NCI-H82 treated with DMSO at 0.1 percent for 48 hours (cell line): Measurements from ENCODE around the gene TMEM132C.
A peak's percentile ranks its signal among the peaks of the same experiment; 100 is the strongest.

Experiments used
- DNase-seq: peaks from one replicate; lab custom pipeline; 2025; ENCODE audit not compliant: unreplicated experiment; lab: John Stamatoyannopoulos, UW

Gene TMEM132C

GRCh38 chr12:128606538-128606937, 339.6 kb downstream of the TMEM132C start:
- DNase-seq: no peak

GRCh38 chr12:128606970-128607369, 340.0 kb downstream of the TMEM132C start:
- DNase-seq: no peak

DNA sequence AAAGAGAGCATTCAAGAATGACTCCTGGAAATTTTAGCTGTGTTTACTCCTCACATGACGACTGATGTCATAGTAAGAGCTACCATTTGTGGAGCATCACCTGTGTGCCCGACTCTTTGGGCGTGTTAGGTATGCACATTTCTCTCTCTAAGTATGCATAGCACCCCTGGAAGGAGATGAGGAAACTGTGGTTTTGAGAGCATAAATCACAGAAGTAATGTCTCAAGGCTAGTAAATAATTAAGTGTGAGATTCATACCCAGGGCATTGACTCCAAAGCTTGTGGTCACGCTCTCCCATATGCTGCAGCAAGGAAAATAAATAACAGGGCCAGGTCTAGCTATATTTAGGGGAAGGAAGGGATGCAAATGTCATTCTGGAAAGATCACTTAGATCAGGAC, 340.7 kb downstream of the TMEM132C start:
- DNase-seq: no peak

DNA sequence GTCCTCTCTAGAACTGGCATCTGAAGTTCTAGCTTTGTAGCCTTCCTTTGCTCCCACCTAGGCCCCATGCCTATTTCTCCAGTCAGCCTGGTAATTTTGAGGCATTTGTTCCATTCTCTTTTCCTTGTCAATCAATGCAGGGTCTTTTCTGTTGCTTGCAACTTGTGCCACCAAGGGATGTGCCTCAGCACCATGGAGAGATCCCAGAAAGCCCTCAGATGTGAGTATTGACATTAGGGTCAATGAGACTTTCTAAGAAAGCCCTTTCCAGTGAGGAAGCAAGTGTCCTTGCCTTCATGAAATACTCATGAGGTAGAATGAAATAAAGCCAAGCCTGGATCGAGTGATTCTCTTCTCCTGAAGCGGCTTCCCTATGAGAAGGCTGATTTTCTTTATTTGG, 342.9 kb downstream of the TMEM132C start:
- DNase-seq: no peak

DNA sequence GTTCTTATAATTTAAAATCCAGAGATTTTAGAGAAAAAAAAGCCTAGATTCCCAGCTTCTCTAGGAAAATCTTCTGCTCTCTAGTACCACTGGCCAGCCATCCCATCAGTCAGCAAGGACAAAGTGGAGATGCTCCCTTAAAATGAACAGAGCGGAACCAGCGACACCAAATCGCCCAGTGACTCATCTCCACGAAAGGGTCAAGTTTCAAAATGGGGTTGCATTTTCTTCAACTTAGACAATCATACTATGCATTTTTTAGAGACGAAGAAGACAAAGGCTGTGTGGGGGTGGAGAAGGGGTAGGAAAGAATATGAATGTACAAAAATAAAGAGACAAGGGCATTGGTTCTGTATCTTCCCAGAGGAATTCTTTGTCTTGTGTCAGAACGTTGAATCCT, 344.8 kb downstream of the TMEM132C start:
- no peak for DNase-seq

DNA sequence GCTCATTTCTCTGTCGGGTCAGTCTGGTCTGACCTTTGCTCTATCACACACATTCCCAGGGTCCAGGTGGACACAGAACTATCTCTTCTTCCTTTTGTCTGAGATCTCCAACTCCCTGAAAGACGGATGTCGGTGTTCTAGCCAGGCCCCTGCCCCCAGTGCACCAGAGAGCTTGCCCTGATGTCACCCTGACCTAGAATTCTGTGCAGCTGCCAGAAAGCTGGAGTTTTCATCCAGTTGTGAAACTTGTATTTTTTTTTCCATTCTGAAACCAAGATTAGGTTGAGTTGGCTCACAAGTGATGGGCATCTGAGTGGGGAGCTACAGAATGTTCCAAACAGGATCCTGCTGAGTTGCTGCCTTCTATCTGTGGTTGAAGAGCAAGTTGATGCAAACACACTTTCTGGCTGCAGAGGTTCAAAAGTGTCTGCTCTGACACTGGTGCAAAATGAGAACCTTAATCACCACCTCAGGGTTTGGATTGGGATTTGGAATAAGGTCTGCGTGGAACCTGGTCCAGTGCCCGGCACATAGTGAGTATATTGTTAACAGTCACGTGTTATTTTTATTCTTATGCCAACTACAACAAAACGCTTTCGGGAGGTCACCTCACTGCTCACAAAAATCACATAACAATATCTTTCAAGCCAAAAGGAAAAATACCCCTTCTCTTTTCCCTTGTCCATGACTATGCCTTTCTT, 345.3 kb downstream of the TMEM132C start:
- no peak for DNase-seq

- DNase-seq: peak; percentile 21
Measured at GRCh38 chr12:128613837-128614590, 347.0 kb downstream of the TMEM132C start.

DNA sequence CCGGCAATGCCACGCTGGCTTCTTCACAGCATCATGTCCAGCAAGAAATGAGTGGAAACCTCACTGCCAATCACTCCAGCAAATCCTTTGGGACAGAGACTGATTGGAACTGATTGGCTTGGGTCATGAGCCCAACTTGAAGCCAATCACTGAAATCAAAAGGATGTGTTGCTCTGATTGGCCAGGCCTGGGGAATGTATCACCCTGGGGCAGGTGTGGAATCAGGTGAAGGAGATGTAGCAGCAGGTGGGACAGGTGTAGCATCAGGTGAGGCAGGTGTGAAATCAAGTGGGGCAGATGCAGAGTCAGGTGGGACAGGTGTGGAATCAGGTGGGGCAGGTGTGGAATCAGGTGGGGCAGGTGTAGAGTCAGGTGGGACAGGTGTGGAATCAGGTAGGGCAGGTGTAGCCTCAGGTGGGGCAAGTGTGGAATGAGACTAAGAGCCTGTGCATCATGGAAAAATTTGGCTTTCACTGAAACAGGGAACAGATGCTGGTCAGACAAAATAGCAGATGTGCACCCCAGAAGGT, 350.4 kb downstream of the TMEM132C start:
- DNase-seq: no peak

GRCh38 chr12:128619263-128619662, 352.3 kb downstream of the TMEM132C start:
- no peak for DNase-seq

DNA sequence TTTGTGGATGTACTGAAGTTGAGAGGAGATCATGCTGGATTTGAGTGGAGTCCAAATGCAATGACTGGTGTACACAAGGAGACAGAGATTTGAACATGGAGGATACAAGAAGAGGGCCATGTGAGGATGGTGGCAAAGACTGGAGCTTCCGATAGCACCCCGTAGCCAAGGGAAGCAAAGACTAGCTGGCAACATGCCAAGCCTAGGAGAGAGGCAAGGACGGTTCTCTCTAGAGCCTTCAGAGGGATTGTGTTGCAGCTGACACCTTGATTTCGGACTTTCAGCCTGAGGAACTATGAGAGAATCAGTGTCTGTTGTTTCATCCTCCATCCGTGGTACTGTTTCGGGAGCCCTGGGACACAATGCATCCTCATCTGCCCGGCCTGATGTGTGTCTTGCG, 354.3 kb downstream of the TMEM132C start:
- no peak for DNase-seq

GRCh38 chr12:128623748-128624147, 356.8 kb downstream of the TMEM132C start:
- no peak for DNase-seq

DNA sequence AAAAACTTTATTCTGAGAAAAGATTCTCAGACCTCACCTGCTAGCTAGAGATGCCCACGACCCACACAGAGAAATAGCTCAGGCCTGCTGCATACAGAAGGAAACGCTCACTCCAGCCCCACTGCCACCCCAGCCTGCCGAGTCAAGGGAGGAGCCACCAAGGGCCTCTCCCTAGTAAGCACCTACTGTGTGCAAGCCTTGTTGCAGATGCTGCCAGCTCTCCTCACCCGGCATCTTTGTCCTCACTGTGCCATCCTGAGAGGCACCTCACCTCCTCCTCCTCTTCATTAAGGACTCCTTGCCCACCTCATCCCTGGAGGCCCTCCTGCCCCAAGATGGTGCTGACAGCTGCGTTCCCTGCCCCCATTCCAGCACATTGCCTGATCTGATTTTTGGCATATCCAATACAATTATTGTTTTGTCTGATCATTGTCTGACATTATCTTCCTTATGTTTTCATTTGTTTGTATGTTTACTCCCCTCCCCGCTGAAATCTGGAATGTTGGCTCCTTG, 359.9 kb downstream of the TMEM132C start:
- DNase-seq: no peak

GRCh38 chr12:128627659-128628058, 360.7 kb downstream of the TMEM132C start:
- DNase-seq: no peak

GRCh38 chr12:128629979-128630378, 363.0 kb downstream of the TMEM132C start:
- no peak for DNase-seq

DNA sequence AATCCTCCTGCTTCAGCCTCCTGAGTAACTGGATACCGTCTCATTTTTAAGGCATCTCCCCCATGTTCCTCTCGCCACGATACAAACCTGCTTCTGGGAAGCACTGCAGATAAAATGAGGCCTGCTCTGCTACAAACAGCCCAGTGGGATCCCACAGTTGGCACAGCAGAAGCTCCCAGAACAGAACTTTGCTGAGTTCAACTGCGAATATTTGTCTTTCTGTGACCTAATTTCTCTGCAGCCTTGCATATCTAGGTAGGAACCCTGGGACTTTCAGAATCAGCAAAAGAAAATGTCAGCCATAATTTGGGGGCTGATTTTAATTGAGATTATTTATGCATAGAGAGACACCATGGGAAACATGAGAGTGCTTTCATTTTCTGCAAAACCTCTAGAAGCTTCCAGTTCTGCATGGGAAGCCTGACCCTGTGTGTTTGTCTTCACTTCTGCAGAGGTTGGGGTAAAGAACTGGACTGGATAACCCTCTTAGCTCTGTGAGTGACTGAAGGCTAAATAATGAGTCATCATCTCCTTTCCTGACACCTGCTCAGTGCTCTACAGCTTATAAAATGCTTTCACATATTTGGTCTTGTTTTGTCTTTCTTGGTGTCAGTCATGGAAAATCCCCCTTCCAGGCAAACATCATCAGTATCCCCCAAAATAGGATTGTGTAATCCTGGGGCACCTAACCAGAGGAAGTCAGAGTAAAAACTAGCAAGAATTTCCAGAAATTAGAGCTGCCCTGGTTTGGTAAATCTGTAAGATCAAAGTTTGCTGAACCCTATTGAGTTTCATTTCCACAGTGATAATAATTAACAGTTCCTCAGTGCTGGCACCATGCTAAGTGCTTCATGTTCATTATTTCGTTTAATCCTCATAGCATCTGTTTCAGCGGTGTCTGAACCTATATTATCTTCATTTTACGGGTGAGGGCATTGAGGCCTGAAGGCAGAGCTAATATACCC, 371.0 kb downstream of the TMEM132C start:
- DNase-seq: peak; percentile 46

DNA sequence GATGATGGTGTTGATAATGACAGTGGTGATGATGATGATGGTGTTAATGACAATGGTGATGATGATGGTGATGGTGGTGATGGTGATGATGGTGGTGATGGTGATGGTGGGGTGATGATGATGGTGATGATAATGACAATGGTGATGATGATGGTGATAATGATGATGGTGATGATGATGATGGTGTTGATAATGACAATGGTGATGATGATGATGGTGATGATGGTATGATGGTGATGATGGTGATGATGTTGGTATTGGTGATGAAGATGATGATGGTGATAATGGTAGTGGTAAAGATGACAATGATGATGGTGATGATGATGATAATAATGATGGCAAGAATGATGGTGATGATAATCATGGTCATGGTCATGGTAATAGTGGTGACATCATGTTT, 372.1 kb downstream of the TMEM132C start:
- no peak for DNase-seq

DNA sequence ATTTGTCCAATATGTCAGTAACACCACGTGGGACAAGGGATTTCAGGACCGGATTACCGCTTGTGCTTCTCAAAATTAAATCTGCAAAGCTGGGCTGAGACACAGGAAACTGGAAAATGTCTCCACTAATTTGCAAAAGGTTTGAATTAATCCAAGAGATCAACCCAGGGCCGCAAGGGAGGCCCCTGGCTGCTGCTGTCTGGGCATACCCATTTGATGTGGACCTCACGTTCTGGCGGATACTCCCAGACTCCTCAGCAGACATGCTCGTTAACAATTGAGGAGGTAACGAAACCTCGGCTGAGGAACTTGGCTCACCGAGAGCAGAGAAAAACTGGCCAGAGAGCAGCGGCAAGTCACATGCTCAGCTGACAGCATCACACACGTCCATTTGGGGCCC, 376.2 kb downstream of the TMEM132C start:
- peak; percentile 87 for DNase-seq

DNA sequence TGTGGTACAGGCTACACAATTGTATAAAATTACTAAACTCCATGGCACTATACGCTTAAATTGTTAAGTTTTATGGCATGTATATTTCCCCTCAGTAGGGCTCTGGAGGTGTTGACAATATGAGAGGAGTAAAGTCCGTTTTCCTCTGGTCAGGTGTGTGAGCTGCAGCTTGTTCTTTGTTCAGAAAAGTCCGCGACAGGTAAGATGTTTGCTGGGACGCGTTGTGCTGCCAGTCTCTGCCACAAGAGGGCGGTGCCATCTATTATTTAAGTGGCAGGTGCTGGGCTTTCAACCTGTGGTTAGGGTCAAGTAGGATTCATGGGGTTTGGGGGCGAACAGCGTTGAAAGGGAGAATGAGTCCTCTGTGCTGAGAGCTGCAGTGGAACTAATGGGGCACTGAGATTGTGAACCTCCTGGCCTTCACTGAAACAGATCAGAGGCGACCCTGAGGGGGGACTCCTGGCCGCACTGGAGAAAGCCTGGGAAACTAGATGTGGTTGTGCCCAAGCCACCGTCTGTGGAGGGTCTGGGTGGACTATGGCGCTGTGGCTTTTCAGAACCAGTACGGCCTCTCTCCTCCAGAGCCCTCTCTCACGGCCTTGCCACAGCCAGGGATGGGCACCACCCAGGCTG, 377.8 kb downstream of the TMEM132C start:
- DNase-seq: no peak

- DNase-seq: no peak
Measured at GRCh38 chr12:128649902-128650301, 382.9 kb downstream of the TMEM132C start.

DNA sequence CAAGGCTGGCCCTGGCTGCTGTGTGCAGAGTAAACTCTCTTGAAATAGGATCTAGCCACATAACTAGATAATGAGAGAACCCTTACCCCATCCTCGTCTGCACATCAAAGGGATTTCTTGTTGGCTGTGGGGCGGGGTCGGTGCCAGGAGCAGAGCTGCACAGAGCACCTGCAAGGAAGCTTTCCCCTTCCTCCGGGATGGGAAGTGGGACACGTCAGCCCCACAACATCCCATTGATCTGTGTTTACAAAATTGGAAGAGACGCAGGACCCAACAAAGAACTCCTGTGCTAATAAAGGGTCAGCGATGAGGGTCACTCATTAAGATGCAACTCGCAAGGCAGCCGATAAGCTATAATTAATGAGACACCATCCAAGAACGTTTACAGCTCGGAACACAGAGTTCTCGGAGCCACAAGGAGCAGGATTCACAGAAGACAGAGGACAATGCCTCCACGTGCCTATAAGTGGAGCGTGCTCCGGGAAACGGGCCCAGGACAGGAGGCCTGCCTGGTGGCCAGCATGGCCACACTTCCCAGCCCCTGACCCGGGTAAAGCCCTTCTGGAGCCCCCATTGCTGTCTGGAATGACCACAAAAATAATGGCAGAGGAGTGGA, 385.3 kb downstream of the TMEM132C start:
- no peak for DNase-seq
